ENCODE results near the gene TRMT13. TPM values are rescaled to one million over a fixed set of nuclear protein-coding genes. Genes with fewer than 3 reads are reported as not detected.

The TRMT13 gene
- total RNA-seq, 4 donors from 2014 or later = 6.2 to 25.7 (median 9.3) TPM

DNA sequence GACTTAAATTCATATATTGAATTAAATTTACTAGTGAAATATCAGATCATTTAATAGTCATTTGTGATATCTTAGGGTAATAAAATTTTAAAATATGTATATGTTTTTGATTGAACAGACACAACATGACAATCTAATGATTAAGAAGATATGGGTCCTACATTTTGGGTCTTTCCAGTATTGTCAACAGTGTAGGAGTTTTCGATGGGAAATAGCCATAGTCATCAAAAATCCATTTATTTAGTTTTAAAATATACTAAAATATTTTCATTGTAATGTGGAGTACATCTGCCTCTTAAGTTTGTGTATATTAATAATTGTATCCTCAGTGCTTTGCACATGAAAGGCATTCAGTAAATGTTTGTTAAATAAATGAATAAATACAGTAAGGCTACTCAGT, 14.0 kb downstream of the TRMT13 start:
- WGBS = 97% methylated on average over 1 of the region's 1 CpG
- TF ChIP-seq POLR2A (IDR thresholded peaks at IDR 0.05; ENCODE audit: low read depth) (no peak), EP300 (IDR thresholded peaks at IDR 0.05) (no peak), POLR2AphosphoS5 (IDR thresholded peaks at IDR 0.05) (no peak)
- TF ChIP-seq, protein P1, sequence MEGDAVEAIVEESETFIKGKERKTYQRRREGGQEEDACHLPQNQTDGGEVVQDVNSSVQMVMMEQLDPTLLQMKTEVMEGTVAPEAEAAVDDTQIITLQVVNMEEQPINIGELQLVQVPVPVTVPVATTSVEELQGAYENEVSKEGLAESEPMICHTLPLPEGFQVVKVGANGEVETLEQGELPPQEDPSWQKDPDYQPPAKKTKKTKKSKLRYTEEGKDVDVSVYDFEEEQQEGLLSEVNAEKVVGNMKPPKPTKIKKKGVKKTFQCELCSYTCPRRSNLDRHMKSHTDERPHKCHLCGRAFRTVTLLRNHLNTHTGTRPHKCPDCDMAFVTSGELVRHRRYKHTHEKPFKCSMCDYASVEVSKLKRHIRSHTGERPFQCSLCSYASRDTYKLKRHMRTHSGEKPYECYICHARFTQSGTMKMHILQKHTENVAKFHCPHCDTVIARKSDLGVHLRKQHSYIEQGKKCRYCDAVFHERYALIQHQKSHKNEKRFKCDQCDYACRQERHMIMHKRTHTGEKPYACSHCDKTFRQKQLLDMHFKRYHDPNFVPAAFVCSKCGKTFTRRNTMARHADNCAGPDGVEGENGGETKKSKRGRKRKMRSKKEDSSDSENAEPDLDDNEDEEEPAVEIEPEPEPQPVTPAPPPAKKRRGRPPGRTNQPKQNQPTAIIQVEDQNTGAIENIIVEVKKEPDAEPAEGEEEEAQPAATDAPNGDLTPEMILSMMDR (IDR thresholded peaks at IDR 0.05) = no peak
- Histone ChIP-seq H3K36me3 (peaks cover 53 to 92% (median 75%) of the 10 kb centered on the region in 4 donors), H3K4me1 (no peaks in the 10 kb centered on the region), H3K9me3 (no peaks in the 10 kb centered on the region), H3K27me3 (no peaks in the 10 kb centered on the region), H3K27ac (replicated peaks in 1 of 4) (no peak overlapping the region), H3K4me3 (no peak overlapping the region)
- intact Hi-C loops (cut with DNase I) = no loop called here
- no peak for DNase-seq (ENCODE audit: extremely low spot score)

DNA sequence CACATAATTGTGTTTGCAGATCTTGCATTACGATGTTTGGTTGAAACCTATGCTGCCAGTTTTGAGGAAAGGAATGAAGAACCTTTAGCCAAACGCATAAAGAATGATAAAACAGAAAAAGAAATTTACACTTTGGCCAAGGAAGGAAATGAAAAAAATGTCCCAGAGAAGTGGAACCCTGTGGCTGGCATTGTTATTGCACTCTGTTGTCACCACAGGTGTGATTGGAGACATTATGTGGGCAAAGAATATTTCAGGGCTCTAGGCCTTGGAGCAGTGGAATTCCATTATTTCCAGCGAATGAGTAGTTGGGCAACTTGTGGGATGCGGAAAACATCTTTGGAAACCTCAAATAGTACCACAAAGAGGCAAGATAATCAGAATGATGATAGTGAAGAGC, 14.9 kb downstream of the TRMT13 start:
- intact Hi-C loops (cut with DNase I) = no loop called here
- no peak overlapping the region for H3K27ac ChIP-seq (replicated peaks in 1 of 4)
- H3K4me3 ChIP-seq = no peak overlapping the region
- H3K36me3 ChIP-seq = peaks cover 51 to 83% (median 68%) of the 10 kb centered on the region in 4 donors
- H3K4me1 ChIP-seq = no peaks in the 10 kb centered on the region
- H3K27me3 ChIP-seq = no peaks in the 10 kb centered on the region
- WGBS = 86% methylated on average over 4 of the region's 4 CpGs
- DNase-seq (ENCODE audit: extremely low spot score) = no peak
- H3K9me3 ChIP-seq = no peaks in the 10 kb centered on the region
- TF ChIP-seq POLR2AphosphoS5 (IDR thresholded peaks at IDR 0.05) (no peak), EP300 (IDR thresholded peaks at IDR 0.05) (no peak), POLR2A (IDR thresholded peaks at IDR 0.05; ENCODE audit: low read depth) (no peak)
- TF ChIP-seq, protein P1 (IDR thresholded peaks at IDR 0.05) = no peak

DNA sequence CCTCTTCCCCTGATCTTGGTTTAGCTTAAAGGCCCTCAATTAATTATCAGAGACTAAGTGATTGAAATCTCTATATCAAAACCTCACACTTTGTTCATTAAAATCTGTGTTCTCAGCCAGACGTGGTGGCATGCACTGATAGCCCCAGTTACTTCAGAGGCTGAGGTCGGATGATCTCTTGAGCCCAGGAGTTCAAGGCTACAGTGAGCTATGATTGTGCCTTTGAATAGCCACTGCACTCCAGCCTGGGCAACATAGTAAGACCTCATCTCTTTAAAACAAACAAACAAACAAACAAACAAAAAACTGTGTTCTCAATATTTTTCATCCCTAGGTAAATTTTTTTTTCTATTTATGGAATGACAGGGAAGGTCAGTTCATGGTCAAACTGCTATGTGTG, 18.7 kb downstream of the TRMT13 start:
- WGBS = 71% methylated on average over 2 of the region's 2 CpGs
- Histone ChIP-seq H3K27ac (replicated peaks in 1 of 4) (no peak overlapping the region), H3K9me3 (no peaks in the 10 kb centered on the region), H3K27me3 (no peaks in the 10 kb centered on the region), H3K36me3 (peaks cover 18 to 45% (median 32%) of the 10 kb centered on the region in 4 donors), H3K4me1 (no peaks in the 10 kb centered on the region), H3K4me3 (no peak overlapping the region)
- no peak for TF ChIP-seq EP300 (IDR thresholded peaks at IDR 0.05)
- TF ChIP-seq POLR2A (IDR thresholded peaks at IDR 0.05; ENCODE audit: low read depth) = no peak
- TF ChIP-seq POLR2AphosphoS5 (IDR thresholded peaks at IDR 0.05) = no peak
- TF ChIP-seq, protein P1 (IDR thresholded peaks at IDR 0.05) = no peak
- intact Hi-C loops (cut with DNase I) = no loop called here
- DNase-seq (ENCODE audit: extremely low spot score) = no peak

DNA sequence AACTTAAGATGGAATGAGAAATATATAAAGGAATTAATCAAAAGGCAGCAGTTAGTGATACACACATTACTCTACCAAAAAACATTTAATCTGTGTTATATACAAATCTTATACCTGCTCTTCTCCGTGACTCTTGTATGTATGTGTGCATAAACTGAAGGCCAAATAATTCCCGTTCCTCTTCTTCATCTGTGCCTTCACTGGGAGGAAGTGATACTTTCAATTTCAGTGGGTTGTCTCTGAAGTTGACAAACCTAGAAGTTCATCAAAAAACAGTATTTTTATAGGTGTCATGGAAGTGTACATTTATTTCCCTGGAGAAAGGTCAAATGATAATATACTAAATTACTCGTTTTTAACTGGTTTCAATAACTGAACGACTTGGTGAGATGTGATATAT, 19.3 kb downstream of the TRMT13 start:
- no peak for TF ChIP-seq POLR2A (IDR thresholded peaks at IDR 0.05; ENCODE audit: low read depth)
- TF ChIP-seq, protein P1 (IDR thresholded peaks at IDR 0.05) = no peak
- TF ChIP-seq EP300 (IDR thresholded peaks at IDR 0.05) = no peak
- no peak for TF ChIP-seq POLR2AphosphoS5 (IDR thresholded peaks at IDR 0.05)
- WGBS = 84% methylated on average over 4 of the region's 4 CpGs
- H3K4me1 ChIP-seq = no peaks in the 10 kb centered on the region
- DNase-seq (ENCODE audit: extremely low spot score) = no peak
- H3K9me3 ChIP-seq = no peaks in the 10 kb centered on the region
- no peaks in the 10 kb centered on the region for H3K27me3 ChIP-seq
- no peak overlapping the region for H3K27ac ChIP-seq (replicated peaks in 1 of 4)
- H3K4me3 ChIP-seq = no peak overlapping the region
- H3K36me3 ChIP-seq = peaks cover 12 to 41% (median 26%) of the 10 kb centered on the region in 4 donors
- intact Hi-C loops (cut with DNase I) = no loop called here

DNA sequence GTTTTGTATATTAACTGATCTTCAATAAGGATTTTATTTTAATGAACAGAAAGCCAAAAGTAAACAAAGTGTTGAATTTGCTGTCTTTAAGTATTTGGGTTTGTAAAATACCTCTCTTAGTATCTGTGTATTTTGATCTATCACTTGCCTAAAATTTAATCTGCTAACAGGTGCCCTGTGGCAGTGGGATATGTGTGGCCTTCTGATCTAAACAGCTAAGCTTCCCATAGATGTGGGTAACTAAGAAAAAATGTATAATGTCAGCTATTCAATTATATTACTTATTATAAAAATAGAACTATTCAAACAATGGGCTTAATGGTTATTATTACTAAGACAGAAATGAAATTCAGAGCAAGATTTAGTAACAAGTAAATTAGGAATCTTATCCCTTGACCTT, 29.9 kb downstream of the TRMT13 start:
- no peak overlapping the region for H3K27ac ChIP-seq (replicated peaks in 1 of 4)
- DNase-seq (ENCODE audit: extremely low spot score) = no peak
- TF ChIP-seq EP300 (IDR thresholded peaks at IDR 0.05) (no peak), POLR2AphosphoS5 (IDR thresholded peaks at IDR 0.05) (no peak), POLR2A (IDR thresholded peaks at IDR 0.05; ENCODE audit: low read depth) (no peak)
- TF ChIP-seq, protein P1 (IDR thresholded peaks at IDR 0.05) = no peak
- no peaks in the 10 kb centered on the region for H3K4me1 ChIP-seq
- H3K27me3 ChIP-seq = no peaks in the 10 kb centered on the region
- no peak overlapping the region for H3K4me3 ChIP-seq
- no peaks in the 10 kb centered on the region for H3K9me3 ChIP-seq
- intact Hi-C loops (cut with DNase I) = no loop called here
- peaks cover 0 to 4% (median 0%) of the 10 kb centered on the region in 4 donors for H3K36me3 ChIP-seq

Data from esophagus muscularis mucosa (tissue), 4 donors.